HEK293 (cell line): Measurements from ENCODE around the gene SH3RF3.

Experiments
- CTCF ChIA-PET: fragments of 350-600 bp; formaldehyde crosslinking; extraction: SDS; loops from one replicate; lab custom pipeline; 2021; ENCODE audit warnings: antibody characterized with exemption; lab: Yijun Ruan, JAX
- POLR2A ChIA-PET: fragments of 300-600 bp; formaldehyde crosslinking; extraction: SDS; loops from one replicate; lab custom pipeline; 2020; ENCODE audit warnings: antibody characterized with exemption, inconsistent platforms; lab: Yijun Ruan, JAX
- H3K27ac ChIP-seq: fragments of 200-500 bp; sonication (Bioruptor generic); 2 replicates; pipeline ENCODE4 v1.5.1; 2014; ENCODE audit warnings: low read depth, low read length, control low read depth, inconsistent platforms; ENCODE audit errors: extremely low read depth
- H3K36me3 ChIP-seq, 2 experiments: fragments of 200-500 bp in 1 of 2; sonication (Bioruptor generic) in 1 of 2; 1 replicate in 1 of 2; 2 replicates in 1 of 2; pipeline ENCODE4 v1.5.1; 2014 to 2017; ENCODE audit warnings: inconsistent platforms in 2 of 2, low read length in 2 of 2; ENCODE audit not compliant: control insufficient read depth in 2 of 2, insufficient read depth in 1 of 2
- H3K4me1 ChIP-seq: fragments of 200-500 bp; sonication (Bioruptor generic); 2 replicates; pipeline ENCODE4 v1.5.1; 2014; ENCODE audit warnings: mild to moderate bottlenecking, low read length, inconsistent platforms; ENCODE audit not compliant: control insufficient read depth, insufficient read depth
- H3K4me3 ChIP-seq: 2 replicates; pipeline ENCODE4 v1.5.1; 2011; ENCODE audit warnings: low read depth, mild to moderate bottlenecking, control low read depth, low read length, moderate library complexity
- H3K9me3 ChIP-seq: fragments of 200-500 bp; sonication (Bioruptor generic); 2 replicates; pipeline ENCODE4 v1.5.1; 2014; ENCODE audit warnings: low read depth, low read length, inconsistent platforms; ENCODE audit not compliant: control insufficient read depth, insufficient read depth
- BCL11B ChIP-seq: fragments of 450-650 bp; formaldehyde crosslinking; IDR thresholded peaks from 2 replicates; pipeline ENCODE4 v1.5.1; 2016; ENCODE audit warnings: low read depth, missing biosample characterization, missing genetic modification characterization
- GLIS1 ChIP-seq: fragments of 450-650 bp; formaldehyde crosslinking; IDR thresholded peaks from 2 replicates; pipeline ENCODE4 v1.5.1; 2016; ENCODE audit warnings: missing biosample characterization, missing genetic modification characterization
- KLF7 ChIP-seq: fragments of 450-650 bp; formaldehyde crosslinking; IDR thresholded peaks from 2 replicates; pipeline ENCODE4 v1.5.1; 2016; ENCODE audit warnings: missing biosample characterization, missing genetic modification characterization, borderline replicate concordance
- SALL2 ChIP-seq: fragments of 450-650 bp; formaldehyde crosslinking; IDR thresholded peaks from 2 replicates; pipeline ENCODE4 v1.5.0; 2017; ENCODE audit warnings: missing biosample characterization, mild to moderate bottlenecking, missing genetic modification characterization, borderline replicate concordance
- ZFP41 ChIP-seq: fragments of 450-650 bp; formaldehyde crosslinking; IDR thresholded peaks from 2 replicates; pipeline ENCODE4 v1.5.1; 2016; ENCODE audit warnings: missing biosample characterization, missing genetic modification characterization, borderline replicate concordance
- ZNF133 ChIP-seq: fragments of 450-650 bp; formaldehyde crosslinking; IDR thresholded peaks from 2 replicates; pipeline ENCODE4 v1.5.1; 2016; ENCODE audit warnings: missing biosample characterization, missing genetic modification characterization
- ZNF138 ChIP-seq: fragments of 450-650 bp; formaldehyde crosslinking; IDR thresholded peaks from 2 replicates; pipeline ENCODE4 v1.5.1; 2016; ENCODE audit warnings: missing biosample characterization, missing genetic modification characterization, borderline replicate concordance
- ZNF148 ChIP-seq: fragments of 450-650 bp; formaldehyde crosslinking; IDR thresholded peaks from 2 replicates; pipeline ENCODE4 v1.5.0; 2017; ENCODE audit warnings: missing biosample characterization, missing genetic modification characterization, borderline replicate concordance
- ZNF174 ChIP-seq: fragments of 450-650 bp; formaldehyde crosslinking; IDR thresholded peaks from 2 replicates; pipeline ENCODE4 v1.5.0; 2017; ENCODE audit warnings: missing biosample characterization, mild to moderate bottlenecking, missing genetic modification characterization
- ZNF175 ChIP-seq: fragments of 450-650 bp; formaldehyde crosslinking; IDR thresholded peaks from 2 replicates; pipeline ENCODE4 v1.5.1; 2016; ENCODE audit warnings: missing biosample characterization, missing genetic modification characterization
- ZNF19 ChIP-seq: fragments of 450-650 bp; formaldehyde crosslinking; IDR thresholded peaks from 2 replicates; pipeline ENCODE4; 2016; ENCODE audit warnings: missing biosample characterization, missing genetic modification characterization, low read depth
- ZNF324 ChIP-seq: fragments of 450-650 bp; formaldehyde crosslinking; IDR thresholded peaks from 2 replicates; pipeline ENCODE4 v1.5.1; 2016; ENCODE audit warnings: missing biosample characterization, missing genetic modification characterization
- ZNF423 ChIP-seq: fragments of 450-650 bp; formaldehyde crosslinking; IDR thresholded peaks from 2 replicates; pipeline ENCODE4 v1.5.1; 2016; ENCODE audit warnings: missing biosample characterization, missing genetic modification characterization
- ZNF473 ChIP-seq: fragments of 450-650 bp; formaldehyde crosslinking; IDR thresholded peaks from 2 replicates; pipeline ENCODE4 v1.5.1; 2017; ENCODE audit warnings: missing biosample characterization, missing genetic modification characterization
- ZNF548 ChIP-seq: fragments of 450-650 bp; formaldehyde crosslinking; IDR thresholded peaks from 2 replicates; pipeline ENCODE4 v1.5.1; 2016; ENCODE audit warnings: missing biosample characterization, missing genetic modification characterization
- ZNF549 ChIP-seq: fragments of 450-650 bp; IDR thresholded peaks from 2 replicates; pipeline ENCODE4 v1.5.1; 2018; ENCODE audit warnings: missing biosample characterization, missing genetic modification characterization, mild to moderate bottlenecking, inconsistent platforms, moderate library complexity
- ZNF558 ChIP-seq: fragments of 450-650 bp; formaldehyde crosslinking; IDR thresholded peaks from 2 replicates; pipeline ENCODE4 v1.5.1; 2016; ENCODE audit warnings: missing biosample characterization, missing genetic modification characterization
- ZNF560 ChIP-seq: fragments of 450-650 bp; formaldehyde crosslinking; IDR thresholded peaks from 2 replicates; pipeline ENCODE4 v1.5.1; 2017; ENCODE audit warnings: missing biosample characterization, missing genetic modification characterization, borderline replicate concordance
- ZNF596 ChIP-seq: fragments of 450-650 bp; IDR thresholded peaks from 2 replicates; pipeline ENCODE4 v1.5.0; 2018; ENCODE audit warnings: missing biosample characterization, mild to moderate bottlenecking, missing genetic modification characterization, moderate library complexity
- ZNF621 ChIP-seq: fragments of 450-650 bp; formaldehyde crosslinking; IDR thresholded peaks from 2 replicates; pipeline ENCODE4 v1.5.1; 2017; ENCODE audit warnings: missing biosample characterization, missing genetic modification characterization
- ZNF677 ChIP-seq: fragments of 450-650 bp; IDR thresholded peaks from 2 replicates; pipeline ENCODE4 v1.5.0; 2018; ENCODE audit warnings: missing biosample characterization, mild to moderate bottlenecking, missing genetic modification characterization, moderate library complexity
- TF ChIP-seq, protein P1 (sequence below): fragments of 450-650 bp; formaldehyde crosslinking; IDR thresholded peaks from 2 replicates; pipeline ENCODE4 v1.5.1; 2017; ENCODE audit warnings: missing biosample characterization, missing genetic modification characterization
- TF ChIP-seq, protein P2 (sequence below): fragments of 450-650 bp; IDR thresholded peaks from 2 replicates; pipeline ENCODE4 v1.5.1; 2018; ENCODE audit warnings: missing biosample characterization, mild to moderate bottlenecking, missing genetic modification characterization
- TF ChIP-seq, protein P3 (sequence below): fragments of 450-650 bp; formaldehyde crosslinking; IDR thresholded peaks from 2 replicates; pipeline ENCODE4; 2016; ENCODE audit warnings: missing biosample characterization, missing genetic modification characterization
- TF ChIP-seq, protein P4 (sequence below): fragments of 450-650 bp; formaldehyde crosslinking; IDR thresholded peaks from 2 replicates; pipeline ENCODE4 v1.5.1; 2016; ENCODE audit warnings: missing biosample characterization, missing genetic modification characterization
- TF ChIP-seq, protein P5 (sequence below): fragments of 450-650 bp; formaldehyde crosslinking; IDR thresholded peaks from 2 replicates; pipeline ENCODE4 v1.5.1; 2016; ENCODE audit warnings: missing biosample characterization, missing genetic modification characterization

Gene SH3RF3

DNA sequence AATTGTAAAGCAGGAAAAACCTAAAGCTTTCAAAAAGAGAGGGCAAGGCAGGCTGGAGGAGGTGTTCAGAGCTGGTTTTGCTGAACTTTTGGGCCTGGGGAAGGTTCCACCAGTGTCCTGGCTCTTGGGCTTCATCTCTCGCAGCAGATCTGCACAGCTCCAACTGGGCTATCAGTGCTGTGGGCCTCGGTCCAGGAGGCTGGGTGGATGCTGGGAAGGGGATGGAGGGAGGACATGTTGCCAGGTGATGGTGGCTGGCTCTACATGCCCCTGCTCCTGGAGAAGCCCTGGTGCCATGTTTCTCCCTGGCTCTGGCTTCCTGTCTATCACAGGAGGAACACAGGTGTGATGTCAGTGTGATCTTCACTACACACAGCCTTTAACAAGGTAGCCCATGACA lies 187.1 kb downstream of the SH3RF3 start:
- H3K4me1 ChIP-seq, result no peaks in the 10 kb centered on the region; the same call in 1 of the 2 replicates
- H3K27ac ChIP-seq, result no peak overlapping the region
- H3K36me3 ChIP-seq, result no peaks in the 10 kb centered on the region
- ChIA-PET CTCF (no interaction called here), POLR2A (no interaction called here)
- no peaks in the 10 kb centered on the region for H3K9me3 ChIP-seq
- TF ChIP-seq, protein P1, sequence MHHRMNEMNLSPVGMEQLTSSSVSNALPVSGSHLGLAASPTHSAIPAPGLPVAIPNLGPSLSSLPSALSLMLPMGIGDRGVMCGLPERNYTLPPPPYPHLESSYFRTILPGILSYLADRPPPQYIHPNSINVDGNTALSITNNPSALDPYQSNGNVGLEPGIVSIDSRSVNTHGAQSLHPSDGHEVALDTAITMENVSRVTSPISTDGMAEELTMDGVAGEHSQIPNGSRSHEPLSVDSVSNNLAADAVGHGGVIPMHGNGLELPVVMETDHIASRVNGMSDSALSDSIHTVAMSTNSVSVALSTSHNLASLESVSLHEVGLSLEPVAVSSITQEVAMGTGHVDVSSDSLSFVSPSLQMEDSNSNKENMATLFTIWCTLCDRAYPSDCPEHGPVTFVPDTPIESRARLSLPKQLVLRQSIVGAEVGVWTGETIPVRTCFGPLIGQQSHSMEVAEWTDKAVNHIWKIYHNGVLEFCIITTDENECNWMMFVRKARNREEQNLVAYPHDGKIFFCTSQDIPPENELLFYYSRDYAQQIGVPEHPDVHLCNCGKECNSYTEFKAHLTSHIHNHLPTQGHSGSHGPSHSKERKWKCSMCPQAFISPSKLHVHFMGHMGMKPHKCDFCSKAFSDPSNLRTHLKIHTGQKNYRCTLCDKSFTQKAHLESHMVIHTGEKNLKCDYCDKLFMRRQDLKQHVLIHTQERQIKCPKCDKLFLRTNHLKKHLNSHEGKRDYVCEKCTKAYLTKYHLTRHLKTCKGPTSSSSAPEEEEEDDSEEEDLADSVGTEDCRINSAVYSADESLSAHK (tag by site-specific recombination), result no peak
- no peak for TF ChIP-seq ZNF621
- TF ChIP-seq ZNF473 (tag by site-specific recombination), result no peak
- TF ChIP-seq ZNF560 (tag by site-specific recombination), result no peak
- no peak for TF ChIP-seq ZFP41 (tag by site-specific recombination)
- TF ChIP-seq ZNF558 (tag by site-specific recombination), result no peak
- TF ChIP-seq, protein P2, sequence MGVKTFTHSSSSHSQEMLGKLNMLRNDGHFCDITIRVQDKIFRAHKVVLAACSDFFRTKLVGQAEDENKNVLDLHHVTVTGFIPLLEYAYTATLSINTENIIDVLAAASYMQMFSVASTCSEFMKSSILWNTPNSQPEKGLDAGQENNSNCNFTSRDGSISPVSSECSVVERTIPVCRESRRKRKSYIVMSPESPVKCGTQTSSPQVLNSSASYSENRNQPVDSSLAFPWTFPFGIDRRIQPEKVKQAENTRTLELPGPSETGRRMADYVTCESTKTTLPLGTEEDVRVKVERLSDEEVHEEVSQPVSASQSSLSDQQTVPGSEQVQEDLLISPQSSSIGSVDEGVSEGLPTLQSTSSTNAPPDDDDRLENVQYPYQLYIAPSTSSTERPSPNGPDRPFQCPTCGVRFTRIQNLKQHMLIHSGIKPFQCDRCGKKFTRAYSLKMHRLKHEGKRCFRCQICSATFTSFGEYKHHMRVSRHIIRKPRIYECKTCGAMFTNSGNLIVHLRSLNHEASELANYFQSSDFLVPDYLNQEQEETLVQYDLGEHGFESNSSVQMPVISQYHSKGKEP (tag by site-specific recombination), result no peak
- TF ChIP-seq, protein P3, sequence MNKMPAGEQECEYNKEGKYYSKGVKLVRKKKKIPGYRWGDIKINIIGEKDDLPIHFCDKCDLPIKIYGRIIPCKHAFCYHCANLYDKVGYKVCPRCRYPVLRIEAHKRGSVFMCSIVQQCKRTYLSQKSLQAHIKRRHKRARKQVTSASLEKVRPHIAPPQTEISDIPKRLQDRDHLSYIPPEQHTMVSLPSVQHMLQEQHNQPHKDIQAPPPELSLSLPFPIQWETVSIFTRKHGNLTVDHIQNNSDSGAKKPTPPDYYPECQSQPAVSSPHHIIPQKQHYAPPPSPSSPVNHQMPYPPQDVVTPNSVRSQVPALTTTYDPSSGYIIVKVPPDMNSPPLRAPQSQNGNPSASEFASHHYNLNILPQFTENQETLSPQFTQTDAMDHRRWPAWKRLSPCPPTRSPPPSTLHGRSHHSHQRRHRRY (tag by site-specific recombination), result no peak
- no peak for TF ChIP-seq ZNF324 (tag by site-specific recombination)
- no peak for TF ChIP-seq ZNF175 (tag by site-specific recombination)
- no peak for TF ChIP-seq ZNF423 (tag by site-specific recombination)
- TF ChIP-seq ZNF549, result no peak
- TF ChIP-seq ZNF677 (tag by site-specific recombination), result no peak
- TF ChIP-seq KLF7, result no peak
- no peak for TF ChIP-seq ZNF596 (tag by site-specific recombination)
- TF ChIP-seq, protein P4, sequence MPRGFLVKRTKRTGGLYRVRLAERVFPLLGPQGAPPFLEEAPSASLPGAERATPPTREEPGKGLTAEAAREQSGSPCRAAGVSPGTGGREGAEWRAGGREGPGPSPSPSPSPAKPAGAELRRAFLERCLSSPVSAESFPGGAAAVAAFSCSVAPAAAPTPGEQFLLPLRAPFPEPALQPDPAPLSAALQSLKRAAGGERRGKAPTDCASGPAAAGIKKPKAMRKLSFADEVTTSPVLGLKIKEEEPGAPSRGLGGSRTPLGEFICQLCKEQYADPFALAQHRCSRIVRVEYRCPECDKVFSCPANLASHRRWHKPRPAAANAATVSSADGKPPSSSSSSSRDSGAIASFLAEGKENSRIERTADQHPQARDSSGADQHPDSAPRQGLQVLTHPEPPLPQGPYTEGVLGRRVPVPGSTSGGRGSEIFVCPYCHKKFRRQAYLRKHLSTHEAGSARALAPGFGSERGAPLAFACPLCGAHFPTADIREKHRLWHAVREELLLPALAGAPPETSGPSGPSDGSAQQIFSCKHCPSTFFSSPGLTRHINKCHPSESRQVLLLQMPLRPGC (tag by site-specific recombination), result no peak
- TF ChIP-seq ZNF548, result no peak
- no peak overlapping the region for H3K4me3 ChIP-seq

GRCh38 chr2:109317471-109318095 lies 188.6 kb downstream of the SH3RF3 start:
- CTCF ChIA-PET, result no interaction called here
- Histone ChIP-seq H3K4me1 (peaks cover 9% of the 10 kb centered on the region; the same call in 1 of the 2 replicates), H3K4me3 (no peak overlapping the region), H3K27ac (no peak overlapping the region), H3K9me3 (no peaks in the 10 kb centered on the region), H3K36me3 (no peaks in the 10 kb centered on the region)
- POLR2A ChIA-PET, result no interaction called here
- TF ChIP-seq SALL2 (tag by site-specific recombination), result no peak
- no peak for TF ChIP-seq BCL11B (tag by site-specific recombination)
- TF ChIP-seq GLIS1 (tag by site-specific recombination), result no peak
- no peak for TF ChIP-seq ZNF148
- TF ChIP-seq ZNF133 (tag by site-specific recombination), result no peak
- no peak for TF ChIP-seq ZNF138 (tag by site-specific recombination)
- TF ChIP-seq ZNF19 (tag by site-specific recombination), result no peak
- TF ChIP-seq ZNF174 (tag by site-specific recombination), result no peak
- TF ChIP-seq, protein P5, sequence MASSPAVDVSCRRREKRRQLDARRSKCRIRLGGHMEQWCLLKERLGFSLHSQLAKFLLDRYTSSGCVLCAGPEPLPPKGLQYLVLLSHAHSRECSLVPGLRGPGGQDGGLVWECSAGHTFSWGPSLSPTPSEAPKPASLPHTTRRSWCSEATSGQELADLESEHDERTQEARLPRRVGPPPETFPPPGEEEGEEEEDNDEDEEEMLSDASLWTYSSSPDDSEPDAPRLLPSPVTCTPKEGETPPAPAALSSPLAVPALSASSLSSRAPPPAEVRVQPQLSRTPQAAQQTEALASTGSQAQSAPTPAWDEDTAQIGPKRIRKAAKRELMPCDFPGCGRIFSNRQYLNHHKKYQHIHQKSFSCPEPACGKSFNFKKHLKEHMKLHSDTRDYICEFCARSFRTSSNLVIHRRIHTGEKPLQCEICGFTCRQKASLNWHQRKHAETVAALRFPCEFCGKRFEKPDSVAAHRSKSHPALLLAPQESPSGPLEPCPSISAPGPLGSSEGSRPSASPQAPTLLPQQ, result no peak
